Pulmonary artery endothelial cell (primary cell): Measurements from ENCODE around the gene FCGR3B. TPM values are rescaled to one million over a fixed set of nuclear protein-coding genes. Genes with fewer than 3 reads are reported as not detected.
"Not testable (repeated sequence)": the region's sequence is repeated elsewhere in the genome, so short reads cannot be mapped to it uniquely, and the experiment has no call there.

ENCODE experiments used
- DNase-seq: peaks from one replicate; pipeline ENCODE4 v3.0.0-alpha.2; 2011; ENCODE audit warnings: low read depth, low spot score
- total RNA-seq: library from RNA; depleted of rRNA; stranded (reverse); fragments of >200 nt; gene quantifications from 2 replicates; pipeline ENCODE4 v1.2.3, GENCODE V29; 2014

FCGR3B gene
- total RNA-seq, 1 donor from 2014 or later: not detected

DNA sequence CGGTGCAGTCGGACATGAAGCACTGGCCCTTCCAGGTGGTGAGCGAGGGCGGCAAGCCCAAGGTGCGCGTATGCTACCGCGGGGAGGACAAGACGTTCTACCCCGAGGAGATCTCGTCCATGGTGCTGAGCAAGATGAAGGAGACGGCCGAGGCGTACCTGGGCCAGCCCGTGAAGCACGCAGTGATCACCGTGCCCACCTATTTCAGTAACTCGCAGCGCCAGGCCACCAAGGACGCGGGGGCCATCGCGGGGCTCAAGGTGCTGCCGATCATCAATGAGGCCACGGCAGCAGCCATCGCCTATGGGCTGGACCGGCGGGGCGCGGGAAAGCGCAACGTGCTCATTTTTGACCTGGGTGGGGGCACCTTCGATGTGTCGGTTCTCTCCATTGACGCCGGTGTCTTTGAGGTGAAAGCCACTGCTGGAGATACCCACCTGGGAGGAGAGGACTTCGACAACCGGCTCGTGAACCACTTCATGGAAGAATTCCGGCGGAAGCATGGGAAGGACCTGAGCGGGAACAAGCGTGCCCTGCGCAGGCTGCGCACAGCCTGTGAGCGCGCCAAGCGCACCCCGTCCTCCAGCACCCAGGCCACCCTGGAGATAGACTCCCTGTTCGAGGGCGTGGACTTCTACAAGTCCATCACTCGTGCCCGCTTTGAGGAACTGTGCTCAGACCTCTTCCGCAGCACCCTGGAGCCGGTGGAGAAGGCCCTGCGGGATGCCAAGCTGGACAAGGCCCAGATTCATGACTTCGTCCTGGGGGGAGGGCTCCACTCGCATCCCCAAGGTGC is 24.2 kb downstream of the FCGR3B start:
- not testable (repeated sequence) for DNase-seq

DNA sequence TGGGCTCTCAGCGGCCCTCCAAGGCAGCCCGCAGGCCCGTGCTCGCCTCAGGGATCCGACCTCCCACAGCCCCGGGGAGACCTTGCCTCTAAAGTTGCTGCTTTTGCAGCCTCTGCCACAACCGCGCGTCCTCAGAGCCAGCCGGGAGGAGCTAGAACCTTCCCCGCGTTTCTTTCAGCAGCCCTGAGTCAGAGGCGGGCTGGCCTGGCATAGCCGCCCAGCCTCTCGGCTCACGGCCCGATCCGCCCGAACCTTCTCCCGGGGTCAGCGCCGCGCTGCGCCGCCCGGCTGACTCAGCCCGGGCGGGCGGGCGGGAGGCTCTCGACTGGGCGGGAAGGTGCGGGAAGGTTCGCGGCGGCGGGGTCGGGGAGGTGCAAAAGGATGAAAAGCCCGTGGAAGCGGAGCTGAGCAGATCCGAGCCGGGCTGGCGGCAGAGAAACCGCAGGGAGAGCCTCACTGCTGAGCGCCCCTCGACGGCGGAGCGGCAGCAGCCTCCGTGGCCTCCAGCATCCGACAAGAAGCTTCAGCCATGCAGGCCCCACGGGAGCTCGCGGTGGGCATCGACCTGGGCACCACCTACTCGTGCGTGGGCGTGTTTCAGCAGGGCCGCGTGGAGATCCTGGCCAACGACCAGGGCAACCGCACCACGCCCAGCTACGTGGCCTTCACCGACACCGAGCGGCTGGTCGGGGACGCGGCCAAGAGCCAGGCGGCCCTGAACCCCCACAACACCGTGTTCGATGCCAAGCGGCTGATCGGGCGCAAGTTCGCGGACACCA is 25.0 kb downstream of the FCGR3B start:
- not testable (repeated sequence) for DNase-seq

DNA sequence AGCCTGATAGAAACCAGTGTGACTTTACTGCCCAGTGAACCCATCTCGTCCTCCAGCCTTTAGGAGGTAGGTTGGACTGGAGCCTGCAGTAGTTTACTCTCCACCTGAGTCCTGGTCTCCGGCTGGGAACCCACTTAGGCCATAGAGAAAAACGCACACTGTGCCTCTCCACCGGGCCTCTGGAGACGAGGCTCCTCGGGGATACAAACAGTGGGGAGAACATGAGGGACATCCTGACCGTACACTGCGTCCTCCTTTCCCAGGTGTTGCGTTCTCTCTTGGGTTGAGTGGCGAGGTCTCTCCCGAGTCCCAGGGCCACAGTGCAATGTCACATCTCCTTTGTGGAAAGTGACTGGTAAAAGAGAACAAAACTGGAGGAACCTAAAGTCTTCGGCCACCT is 26.0 kb downstream of the FCGR3B start:
- DNase-seq: not testable (repeated sequence)

DNA sequence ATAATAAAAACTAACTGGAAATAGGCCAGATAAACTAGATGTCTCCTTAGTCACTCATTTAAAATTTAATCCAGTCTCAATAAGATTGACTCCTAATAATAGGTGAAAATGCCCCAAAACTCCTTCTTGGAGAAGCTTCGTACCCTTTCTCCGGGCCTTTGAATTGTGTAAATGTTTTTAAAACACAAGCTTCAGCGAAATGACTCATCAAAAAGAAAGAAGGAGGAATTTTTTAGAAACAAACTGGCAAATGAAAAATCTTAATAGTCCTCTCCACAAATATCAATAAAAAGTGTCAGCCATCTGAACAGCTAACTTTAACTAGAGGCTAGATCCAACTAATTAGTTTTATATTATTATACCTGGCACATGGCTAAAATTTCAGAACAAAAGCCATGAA is 33.9 kb downstream of the FCGR3B start:
- not testable (repeated sequence) for DNase-seq

DNA sequence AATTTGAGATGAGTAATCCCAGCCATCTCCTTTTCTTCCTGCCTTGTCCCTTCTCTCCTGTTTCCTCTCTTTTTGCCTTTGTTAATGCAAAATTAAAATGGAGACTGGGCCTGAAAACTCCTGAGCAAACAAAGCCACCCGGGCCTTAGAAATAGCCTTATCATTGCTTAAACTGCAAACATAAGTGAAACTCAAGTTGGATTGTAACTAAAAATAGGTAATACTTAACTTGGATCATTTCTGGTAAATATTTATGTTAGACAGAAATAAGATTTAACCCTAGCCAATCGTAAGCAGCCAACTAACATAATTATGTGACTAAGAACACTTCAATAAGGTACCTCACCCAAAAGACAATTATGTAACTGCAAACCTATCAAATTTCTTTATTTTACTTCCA is 35.4 kb downstream of the FCGR3B start:
- DNase-seq: not testable (repeated sequence)

DNA sequence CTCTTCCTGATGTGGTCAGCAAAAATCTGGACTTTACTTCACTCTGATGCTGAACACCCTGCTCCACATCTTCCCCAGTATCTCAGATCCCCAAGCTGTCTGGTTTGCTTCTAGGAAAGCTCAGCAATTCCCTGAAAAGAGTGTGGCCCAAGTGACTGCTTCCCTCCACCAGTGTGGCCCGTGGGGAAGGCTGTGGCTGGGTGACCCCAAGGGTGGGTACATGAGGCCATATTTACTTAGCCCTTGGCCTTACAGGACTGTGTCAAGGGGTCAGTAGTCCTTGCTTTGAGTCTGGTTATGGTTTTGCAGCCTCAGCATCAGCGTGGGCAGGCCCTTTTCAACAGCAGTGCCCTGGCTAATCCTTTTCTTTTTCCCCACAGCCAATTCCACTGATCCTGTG is 35.8 kb downstream of the FCGR3B start:
- not testable (repeated sequence) for DNase-seq

DNA sequence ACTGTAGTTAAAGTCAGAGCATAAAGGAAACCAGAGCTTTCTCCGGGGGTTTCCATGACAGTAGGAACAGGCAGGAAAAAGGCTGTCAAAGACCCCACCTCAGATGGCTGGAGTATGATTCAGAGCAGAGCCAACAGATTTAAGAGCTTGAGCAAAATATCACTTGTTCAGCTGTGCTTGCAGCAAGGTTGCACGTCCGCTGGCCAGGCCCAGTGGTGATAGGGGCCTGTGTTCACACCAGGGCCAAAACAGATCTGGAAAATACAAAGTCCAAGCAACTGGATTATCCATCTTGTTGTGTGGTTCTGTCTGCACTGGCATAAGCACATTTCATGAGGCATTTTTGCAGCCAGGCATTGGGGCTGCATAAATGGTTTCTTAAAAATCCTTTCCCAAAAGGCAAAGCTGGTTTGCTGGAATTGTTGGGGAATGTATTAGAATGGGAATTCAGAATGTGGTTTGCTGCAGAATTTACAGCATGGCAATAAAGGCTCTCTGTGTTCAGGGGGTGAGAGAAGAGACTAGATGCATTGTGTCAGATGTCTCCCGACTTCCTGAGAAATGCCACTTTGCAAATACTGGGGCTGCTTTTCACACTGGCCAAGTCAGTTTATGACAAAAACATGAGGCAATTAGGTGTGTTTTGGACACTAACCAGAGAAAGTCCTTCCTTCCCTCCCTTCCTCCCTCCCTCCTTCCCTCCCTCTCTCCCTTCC is 36.5 kb downstream of the FCGR3B start:
- not testable (repeated sequence) for DNase-seq

DNA sequence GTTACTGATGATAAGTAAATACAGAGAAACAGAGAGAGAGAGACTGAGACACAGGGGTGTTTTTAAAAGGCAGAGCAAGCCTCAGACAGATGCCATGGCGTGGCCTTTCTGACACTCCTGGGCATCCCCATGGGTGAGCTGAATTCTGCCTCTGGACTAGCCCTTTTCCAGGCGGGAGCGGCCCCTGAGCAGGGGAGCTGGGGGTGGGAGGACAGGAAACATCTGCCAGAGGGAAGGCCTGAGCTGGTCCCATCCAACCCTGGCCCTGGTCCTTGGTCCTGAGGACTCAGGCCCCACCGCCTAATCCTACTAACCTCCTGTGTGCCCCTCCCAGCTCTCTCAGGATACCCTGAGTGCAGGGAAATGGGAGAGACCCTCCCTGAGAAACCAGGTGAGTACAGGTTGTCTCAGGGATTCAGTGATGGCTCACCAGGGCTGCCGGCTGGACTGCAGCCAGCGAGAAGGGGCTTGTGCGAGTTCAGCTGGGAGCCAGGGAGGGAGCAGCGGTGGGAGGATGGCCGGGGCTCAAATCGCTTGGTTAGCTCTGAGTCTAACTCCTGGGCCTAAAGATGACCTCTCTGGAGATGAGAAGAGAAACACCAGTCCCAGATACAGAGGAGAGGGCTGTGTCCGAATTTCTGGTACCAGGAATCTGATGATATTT is 37.8 kb downstream of the FCGR3B start:
- not testable (repeated sequence) for DNase-seq

DNA sequence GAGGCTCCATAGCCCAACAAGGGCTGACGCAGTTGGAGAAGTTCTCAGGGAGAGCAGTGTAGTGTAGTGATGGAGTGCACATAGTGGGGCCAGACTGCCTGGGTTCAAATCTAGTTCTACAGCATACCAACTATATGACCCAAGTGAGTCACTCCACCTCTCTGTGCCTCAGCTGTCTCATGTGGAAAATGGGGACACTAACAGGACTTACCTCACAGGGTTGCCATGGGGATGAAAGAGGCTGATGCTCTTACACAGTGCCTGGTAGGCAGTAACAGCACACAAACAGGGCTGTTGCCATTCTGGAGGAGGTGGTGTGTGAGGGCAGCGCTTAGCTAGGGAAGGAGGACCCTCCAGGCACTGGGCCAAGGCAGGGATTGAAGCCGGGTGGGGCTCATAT is 38.4 kb downstream of the FCGR3B start:
- not testable (repeated sequence) for DNase-seq

DNA sequence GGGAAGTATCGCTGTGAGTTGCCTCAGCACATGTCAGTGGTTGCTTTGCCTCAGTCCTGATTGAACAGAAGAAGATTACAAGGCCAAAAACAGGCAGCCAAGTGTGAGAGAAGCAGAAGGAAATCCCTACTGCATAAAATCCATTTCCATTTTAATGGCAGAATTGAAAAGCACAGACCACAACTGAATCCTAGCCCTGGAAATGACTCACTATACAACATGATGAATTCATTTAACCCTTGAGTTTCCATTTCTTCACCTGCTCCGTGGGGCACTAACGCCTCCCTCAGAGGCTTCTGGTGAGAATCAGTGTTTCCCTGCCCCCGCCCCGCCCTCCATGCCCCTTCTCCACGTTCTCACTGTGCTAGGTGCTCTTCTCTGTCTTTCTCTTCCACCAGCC is 41.1 kb downstream of the FCGR3B start:
- not testable (repeated sequence) for DNase-seq

DNA sequence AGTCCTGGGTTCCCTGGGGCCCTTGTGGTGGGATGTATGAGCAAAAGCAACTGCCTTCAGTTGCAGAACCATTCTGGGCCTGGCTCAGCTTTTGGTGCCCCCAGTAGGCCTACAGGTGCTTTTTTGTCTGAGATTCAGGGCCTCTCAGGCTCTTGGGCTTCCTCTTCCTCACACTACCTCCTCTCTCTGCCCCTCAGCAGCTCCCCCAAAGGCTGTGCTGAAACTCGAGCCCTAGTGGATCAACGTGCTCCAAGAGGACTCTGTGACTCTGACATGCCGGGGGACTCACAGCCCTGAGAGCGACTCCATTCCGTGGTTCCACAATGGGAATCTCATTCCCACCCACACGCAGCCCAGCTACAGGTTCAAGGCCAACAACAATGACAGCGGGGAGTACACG is 41.6 kb downstream of the FCGR3B start:
- not testable (repeated sequence) for DNase-seq

DNA sequence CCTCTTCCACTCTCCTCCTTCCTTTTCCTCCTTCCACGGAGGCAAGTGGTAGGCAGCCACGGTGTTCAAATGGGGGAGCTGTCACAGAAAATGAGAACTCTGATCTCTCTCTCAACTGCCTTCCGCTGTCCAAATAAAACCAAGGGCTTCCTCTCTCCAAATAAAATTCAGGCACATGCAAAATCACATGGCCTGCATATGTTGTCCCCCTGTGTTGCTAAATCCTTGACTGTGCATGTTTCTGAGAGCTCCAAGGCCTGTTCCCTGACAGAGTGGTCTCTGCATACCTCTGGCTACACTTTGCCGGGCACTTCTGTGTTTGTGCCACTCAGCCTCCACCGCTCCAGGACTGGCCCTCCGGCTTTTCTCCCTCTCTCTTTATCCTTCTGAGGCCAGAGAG is 42.4 kb downstream of the FCGR3B start:
- DNase-seq: not testable (repeated sequence)

DNA sequence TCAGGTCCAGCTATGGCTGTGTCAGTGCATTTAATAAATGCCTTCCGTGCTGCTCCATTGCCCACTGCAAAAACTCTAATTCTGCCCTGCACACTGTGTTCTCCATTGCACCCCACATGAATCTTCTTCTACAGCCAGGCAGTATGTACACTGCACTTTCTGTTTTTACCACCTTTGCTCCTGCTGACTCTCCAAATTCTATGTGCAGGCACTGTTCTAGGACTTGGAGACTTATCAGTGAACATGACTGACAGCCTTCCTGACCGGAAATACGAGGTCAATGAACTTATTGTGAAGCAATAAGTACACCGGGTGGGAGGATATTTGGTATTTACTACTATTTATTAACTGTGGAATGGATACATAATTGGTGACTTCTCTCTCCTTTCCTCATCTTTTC is 48.1 kb downstream of the FCGR3B start:
- not testable (repeated sequence) for DNase-seq

DNA sequence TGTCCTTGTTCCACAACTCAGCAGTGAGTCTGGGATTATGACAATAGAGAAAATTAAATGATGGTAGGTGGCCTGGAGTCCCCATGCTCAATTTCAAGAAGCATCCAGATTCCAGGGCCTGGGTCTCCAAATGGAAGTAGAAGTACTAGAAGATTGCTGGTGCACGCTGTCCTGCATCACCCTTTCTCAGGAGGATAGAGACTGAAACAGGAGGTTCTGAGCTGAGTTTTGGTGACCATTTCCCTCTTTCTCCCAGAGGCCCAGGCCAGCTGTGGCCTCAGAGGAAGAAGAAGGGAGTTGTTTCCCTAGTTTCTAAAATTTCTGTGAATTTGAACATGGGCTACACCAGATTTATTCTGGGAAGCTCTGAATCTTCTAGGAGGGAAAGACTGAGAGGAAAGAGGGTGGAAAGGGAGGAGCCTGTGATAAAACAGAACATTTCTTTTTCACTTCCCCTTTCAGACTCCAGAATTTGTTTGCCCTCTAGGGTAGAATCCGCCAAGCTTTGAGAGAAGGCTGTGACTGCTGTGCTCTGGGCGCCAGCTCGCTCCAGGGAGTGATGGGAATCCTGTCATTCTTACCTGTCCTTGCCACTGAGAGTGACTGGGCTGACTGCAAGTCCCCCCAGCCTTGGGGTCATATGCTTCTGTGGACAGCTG is 50.0 kb downstream of the FCGR3B start:
- DNase-seq: not testable (repeated sequence)

DNA sequence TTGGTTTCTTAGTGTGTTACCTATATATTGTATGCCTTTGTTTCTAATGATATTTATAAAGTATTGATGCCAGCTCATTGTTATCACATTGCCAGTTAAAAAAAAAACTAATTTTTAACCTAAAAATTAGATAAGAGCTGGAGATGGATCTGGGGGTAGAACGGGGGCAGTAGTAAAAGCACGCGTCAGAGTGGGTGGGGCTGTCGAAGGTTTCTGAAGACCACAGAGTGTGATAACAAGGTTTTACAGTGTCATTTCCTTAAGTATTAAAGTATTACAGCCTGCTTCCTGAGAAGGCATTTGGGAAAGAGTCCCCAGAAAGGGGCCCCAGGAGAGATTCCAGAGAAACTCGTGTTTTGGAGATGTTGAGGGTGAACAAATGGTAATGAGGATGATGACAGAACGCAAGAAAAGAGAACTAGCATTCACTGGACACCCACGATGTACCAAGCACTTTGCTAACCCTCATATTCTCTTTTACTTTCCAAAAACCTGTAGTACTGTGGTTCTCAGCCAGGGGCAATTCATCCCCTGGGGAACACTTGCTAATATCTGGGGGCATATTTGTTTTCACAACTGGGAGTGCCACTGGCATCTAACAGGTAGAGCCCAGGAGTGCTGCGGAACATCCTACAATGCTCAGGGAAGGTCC is 51.0 kb downstream of the FCGR3B start:
- not testable (repeated sequence) for DNase-seq

DNA sequence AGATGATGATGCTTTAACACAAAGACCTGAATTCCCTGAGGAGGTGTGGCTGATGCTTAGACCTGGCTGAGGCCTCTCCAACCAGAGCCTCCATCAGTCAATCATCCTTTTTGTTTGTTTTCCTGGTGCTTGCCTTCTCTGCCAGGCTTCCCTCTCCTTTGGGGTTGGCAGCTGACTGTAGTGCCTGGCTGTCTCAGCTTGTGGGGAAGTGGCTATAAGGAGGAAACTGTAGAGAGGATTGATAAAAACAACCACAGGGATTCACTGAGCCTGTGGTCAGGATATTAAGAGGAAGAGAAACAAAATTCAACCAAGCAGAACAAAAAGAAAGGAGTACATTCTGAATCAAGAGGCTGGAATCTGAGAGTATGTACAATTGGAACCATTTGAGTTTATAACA is 54.3 kb downstream of the FCGR3B start:
- not testable (repeated sequence) for DNase-seq
